ENCODE results near the gene TOR1B. TPM values are rescaled to one million over a fixed set of nuclear protein-coding genes. Genes with fewer than 3 reads are reported as not detected.

Gene TOR1B
- total and polyA plus RNA-seq, 2 donors from 2014 or later, result 10.1 to 21.4 TPM

DNA sequence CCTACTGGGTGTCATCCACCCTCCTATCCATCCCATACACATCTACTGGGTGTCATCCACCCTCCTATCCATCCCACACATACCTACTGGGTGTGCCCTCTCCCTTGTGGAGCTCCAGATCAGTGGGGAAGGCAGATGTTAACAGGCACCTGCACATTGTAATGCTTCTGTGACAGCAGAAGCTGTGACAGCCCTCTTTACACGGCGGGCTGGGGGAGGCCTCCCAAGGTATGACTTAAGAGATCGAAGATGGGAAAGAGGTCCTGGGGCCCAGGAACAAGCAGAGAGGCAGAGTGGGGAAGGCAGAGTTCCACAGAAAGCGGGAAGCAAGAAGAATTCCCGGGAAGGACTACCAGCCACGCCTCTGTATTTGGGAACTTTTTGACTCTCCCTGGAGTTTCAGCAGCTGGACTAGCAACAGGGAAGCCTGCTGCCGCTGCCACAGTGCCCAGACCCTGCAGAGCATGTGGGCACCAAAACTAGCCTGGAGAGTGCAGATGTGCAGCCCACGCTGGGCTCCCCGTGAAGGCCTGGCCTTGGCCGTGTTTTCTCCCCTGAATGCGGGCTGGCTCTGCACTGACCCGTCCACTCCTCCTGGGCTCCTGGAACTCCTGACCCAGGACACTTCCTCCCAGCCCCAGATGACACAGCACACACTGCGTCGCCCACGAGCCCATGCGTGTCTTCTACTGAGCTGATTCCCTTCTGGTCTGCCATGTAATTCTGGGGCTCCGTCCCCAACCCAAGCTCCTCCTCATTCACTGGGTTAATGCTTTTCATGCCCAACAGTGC lies 11.6 kb downstream of the TOR1B start:
- intact Hi-C loops (cut with DNase I), result no loop called here
- Histone ChIP-seq H3K4me3 (ENCODE audit: low read length in 3 of 3) (no peak overlapping the region), H3K27me3 (ENCODE audit: control insufficient read depth, insufficient read depth, low read length) (no peaks in the 10 kb centered on the region), H3K9me3 (ENCODE audit: control insufficient read depth in 2 of 3, insufficient read depth in 1 of 3, low read length in 3 of 3) (no peaks in the 10 kb centered on the region), H3K9ac (ENCODE audit: low read length in 3 of 3) (no peak overlapping the region), H3K36me3 (ENCODE audit: control insufficient read depth in 2 of 3, insufficient read depth in 3 of 3, low read length in 3 of 3) (peaks cover 2 to 27% (median 22%) of the 10 kb centered on the region in 3 donors), H3K27ac (ENCODE audit: low read depth in 2 of 2, low read length in 2 of 2) (no peak overlapping the region), H3K4me1 (ENCODE audit: control insufficient read depth in 2 of 3, insufficient read depth in 2 of 3, low read depth in 1 of 3, low read length in 3 of 3) (no peaks in the 10 kb centered on the region)
- TF ChIP-seq, protein P1, sequence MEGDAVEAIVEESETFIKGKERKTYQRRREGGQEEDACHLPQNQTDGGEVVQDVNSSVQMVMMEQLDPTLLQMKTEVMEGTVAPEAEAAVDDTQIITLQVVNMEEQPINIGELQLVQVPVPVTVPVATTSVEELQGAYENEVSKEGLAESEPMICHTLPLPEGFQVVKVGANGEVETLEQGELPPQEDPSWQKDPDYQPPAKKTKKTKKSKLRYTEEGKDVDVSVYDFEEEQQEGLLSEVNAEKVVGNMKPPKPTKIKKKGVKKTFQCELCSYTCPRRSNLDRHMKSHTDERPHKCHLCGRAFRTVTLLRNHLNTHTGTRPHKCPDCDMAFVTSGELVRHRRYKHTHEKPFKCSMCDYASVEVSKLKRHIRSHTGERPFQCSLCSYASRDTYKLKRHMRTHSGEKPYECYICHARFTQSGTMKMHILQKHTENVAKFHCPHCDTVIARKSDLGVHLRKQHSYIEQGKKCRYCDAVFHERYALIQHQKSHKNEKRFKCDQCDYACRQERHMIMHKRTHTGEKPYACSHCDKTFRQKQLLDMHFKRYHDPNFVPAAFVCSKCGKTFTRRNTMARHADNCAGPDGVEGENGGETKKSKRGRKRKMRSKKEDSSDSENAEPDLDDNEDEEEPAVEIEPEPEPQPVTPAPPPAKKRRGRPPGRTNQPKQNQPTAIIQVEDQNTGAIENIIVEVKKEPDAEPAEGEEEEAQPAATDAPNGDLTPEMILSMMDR (IDR thresholded peaks at IDR 0.05; ENCODE audit: borderline replicate concordance, extremely low read depth, insufficient read depth), result no peak
- DNase-seq (no peak), FAIRE-seq (no peak)

DNA sequence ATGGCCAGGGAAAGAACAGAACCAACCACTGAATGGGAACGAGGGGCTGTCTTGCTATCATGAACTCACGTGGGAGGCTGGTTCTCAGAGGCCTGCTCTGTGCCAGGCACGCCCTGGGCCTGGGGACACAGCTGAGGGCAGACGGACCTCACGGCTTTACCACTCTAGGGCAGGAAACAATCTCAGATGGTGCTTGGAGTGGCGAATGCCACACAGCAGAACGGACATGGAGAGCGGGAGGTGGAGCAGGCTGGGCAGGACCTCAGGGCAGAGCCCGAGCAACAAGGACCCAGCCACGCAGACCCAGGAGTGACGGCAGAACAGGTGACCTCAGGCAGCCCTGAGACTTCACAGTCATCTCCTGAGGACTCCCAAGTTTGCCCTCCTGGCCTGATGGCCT lies 12.3 kb downstream of the TOR1B start:
- peaks cover 2 to 27% (median 22%) of the 10 kb centered on the region in 3 donors for H3K36me3 ChIP-seq (ENCODE audit: control insufficient read depth in 2 of 3, insufficient read depth in 3 of 3, low read length in 3 of 3)
- TF ChIP-seq, protein P1 (IDR thresholded peaks at IDR 0.05; ENCODE audit: borderline replicate concordance, extremely low read depth, insufficient read depth), result no peak
- H3K9ac ChIP-seq (ENCODE audit: low read length in 3 of 3), result no peak overlapping the region

DNA sequence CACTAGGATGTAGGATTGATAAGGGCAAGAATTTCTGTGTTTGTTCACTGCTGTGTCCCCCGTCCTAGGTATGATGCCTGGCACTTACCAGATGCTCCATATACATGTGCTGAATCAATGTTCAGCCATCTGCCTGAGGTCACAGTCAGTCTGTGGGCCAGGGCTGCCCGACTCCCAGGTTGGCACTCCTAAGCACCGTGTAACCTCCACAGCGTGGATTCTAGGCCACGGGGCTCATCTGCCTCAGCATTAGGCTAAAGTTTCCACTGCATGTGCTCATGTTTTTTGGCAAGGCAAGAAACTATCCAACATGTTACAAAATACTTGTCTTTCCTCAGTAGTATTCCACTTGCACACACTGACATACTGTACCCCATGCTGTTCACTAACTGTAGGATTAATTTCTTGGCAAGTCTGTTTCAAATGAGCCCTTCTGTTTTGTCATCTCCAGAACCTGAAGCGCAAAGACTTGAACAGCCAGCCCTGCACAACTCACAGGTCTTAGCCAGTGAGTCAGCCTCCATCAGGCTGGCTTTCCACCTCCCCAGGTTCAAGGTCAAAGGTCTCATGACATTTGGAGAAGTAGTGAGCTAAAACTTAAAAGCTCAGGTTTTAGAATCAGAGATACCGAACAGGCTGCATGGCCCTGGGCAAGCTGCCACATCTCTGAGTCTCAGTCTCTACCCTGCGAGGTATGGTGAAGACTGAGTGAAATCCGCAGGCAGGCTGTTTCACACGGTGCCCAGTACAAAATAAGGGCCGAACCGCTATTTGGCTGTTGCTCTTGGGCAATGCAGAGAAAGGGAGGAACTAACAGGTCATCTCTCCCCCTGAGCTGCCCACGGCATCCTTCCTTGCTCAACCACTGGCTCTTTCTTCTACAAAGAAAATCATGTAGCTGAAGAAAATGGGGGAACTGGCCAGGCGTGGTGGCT lies 13.8 kb downstream of the TOR1B start:
- FAIRE-seq (no peak), DNase-seq (no peak)
- H3K36me3 ChIP-seq (ENCODE audit: control insufficient read depth in 2 of 3, insufficient read depth in 3 of 3, low read length in 3 of 3), result peaks cover 2 to 27% (median 25%) of the 10 kb centered on the region in 3 donors
- H3K9ac ChIP-seq (ENCODE audit: low read length in 3 of 3), result no peak overlapping the region
- intact Hi-C loops (cut with DNase I), result no loop called here
- H3K27me3 ChIP-seq (ENCODE audit: control insufficient read depth, insufficient read depth, low read length), result no peaks in the 10 kb centered on the region
- TF ChIP-seq, protein P1 (IDR thresholded peaks at IDR 0.05; ENCODE audit: borderline replicate concordance, extremely low read depth, insufficient read depth), result no peak
- no peak overlapping the region for H3K4me3 ChIP-seq (ENCODE audit: low read length in 3 of 3)
- H3K27ac ChIP-seq (ENCODE audit: low read depth in 2 of 2, low read length in 2 of 2), result no peak overlapping the region
- H3K9me3 ChIP-seq (ENCODE audit: control insufficient read depth in 2 of 3, insufficient read depth in 1 of 3, low read length in 3 of 3), result no peaks in the 10 kb centered on the region
- no peaks in the 10 kb centered on the region for H3K4me1 ChIP-seq (ENCODE audit: control insufficient read depth in 2 of 3, insufficient read depth in 2 of 3, low read depth in 1 of 3, low read length in 3 of 3)

More for the DNA sequence above, 12.3 kb downstream of the TOR1B start:
- intact Hi-C loops (cut with DNase I), result no loop called here
- Histone ChIP-seq H3K27me3 (ENCODE audit: control insufficient read depth, insufficient read depth, low read length) (no peaks in the 10 kb centered on the region), H3K4me1 (ENCODE audit: control insufficient read depth in 2 of 3, insufficient read depth in 2 of 3, low read depth in 1 of 3, low read length in 3 of 3) (no peaks in the 10 kb centered on the region), H3K9me3 (ENCODE audit: control insufficient read depth in 2 of 3, insufficient read depth in 1 of 3, low read length in 3 of 3) (no peaks in the 10 kb centered on the region), H3K4me3 (ENCODE audit: low read length in 3 of 3) (no peak overlapping the region), H3K27ac (ENCODE audit: low read depth in 2 of 2, low read length in 2 of 2) (no peak overlapping the region)
- DNase-seq (no peak), FAIRE-seq (no peak)

Measured in kidney (tissue), 14 donors.